H9 (cell line): ENCODE measurements around the gene GNPTAB. TPM values are rescaled to one million over a fixed set of nuclear protein-coding genes. Genes with fewer than 3 reads are reported as not detected.

Source experiments
- DNase-seq: peaks from one replicate; pipeline ENCODE4 v3.0.0-alpha.2; 2017
- H2AFZ ChIP-seq: one replicate; pipeline ENCODE4 v1.6.1; 2013; ENCODE audit warnings: mild to moderate bottlenecking, low read length, control low read depth, moderate library complexity
- H2AK5ac ChIP-seq: 2 replicates; pipeline ENCODE4 v1.6.1; 2013; ENCODE audit warnings: low read length, control low read depth, mixed read lengths; ENCODE audit not compliant: insufficient read length
- H2BK120ac ChIP-seq: one replicate; pipeline ENCODE4 v1.6.1; 2013; ENCODE audit warnings: low read depth, mild to moderate bottlenecking, low read length, control low read depth, inconsistent platforms; ENCODE audit not compliant: poor library complexity, severe bottlenecking
- H2BK12ac ChIP-seq: 2 replicates; pipeline ENCODE4 v1.6.1; 2013; ENCODE audit warnings: low read length, control low read depth, mixed read lengths, low read depth; ENCODE audit not compliant: insufficient read length
- H2BK15ac ChIP-seq: 2 replicates; pipeline ENCODE4 v1.6.1; 2013; ENCODE audit warnings: low read depth, low read length, control low read depth
- H2BK20ac ChIP-seq: one replicate; pipeline ENCODE4 v1.6.1; 2013; ENCODE audit warnings: low read depth, mild to moderate bottlenecking, low read length, control low read depth, inconsistent platforms; ENCODE audit not compliant: poor library complexity, severe bottlenecking
- H2BK5ac ChIP-seq: 2 replicates; pipeline ENCODE4 v1.6.1; 2013; ENCODE audit warnings: low read length, control low read depth, mixed read lengths; ENCODE audit not compliant: insufficient read length
- H3K14ac ChIP-seq: 2 replicates; pipeline ENCODE4 v1.6.1; 2013; ENCODE audit warnings: low read length, control low read depth; ENCODE audit not compliant: insufficient read depth
- H3K18ac ChIP-seq: 2 replicates; pipeline ENCODE4 v1.6.1; 2013; ENCODE audit warnings: low read depth, mild to moderate bottlenecking, mixed read lengths, low read length, control low read depth; ENCODE audit not compliant: insufficient read length
- H3K23ac ChIP-seq: 2 replicates; pipeline ENCODE4 v1.6.1; 2013; ENCODE audit warnings: low read length, control low read depth, mixed read lengths, low read depth; ENCODE audit not compliant: insufficient read length
- H3K23me2 ChIP-seq: 2 replicates; pipeline ENCODE4 v1.6.1; 2013; ENCODE audit warnings: low read depth, mild to moderate bottlenecking, mixed read lengths, low read length, control low read depth; ENCODE audit not compliant: insufficient read length, poor library complexity, severe bottlenecking
- H3K27ac ChIP-seq: 2 replicates; pipeline ENCODE4 v1.5.1; 2013; ENCODE audit warnings: low read length, control low read depth, mixed read lengths, low read depth; ENCODE audit not compliant: insufficient read length
- H3K27me3 ChIP-seq: 2 replicates; pipeline ENCODE4 v1.6.1; 2013; ENCODE audit warnings: low read length, control low read depth, inconsistent platforms; ENCODE audit not compliant: insufficient read depth
- H3K4ac ChIP-seq: 2 replicates; pipeline ENCODE4 v1.6.1; 2013; ENCODE audit warnings: low read depth, mild to moderate bottlenecking, control low read depth, inconsistent platforms, low read length, moderate library complexity
- H3K4me1 ChIP-seq: 2 replicates; pipeline ENCODE4 v1.6.1; 2013; ENCODE audit warnings: low read length, control low read depth, inconsistent platforms; ENCODE audit not compliant: insufficient read depth
- H3K4me2 ChIP-seq: 2 replicates; pipeline ENCODE4 v1.6.1; 2013; ENCODE audit warnings: low read length, control low read depth, mixed read lengths; ENCODE audit not compliant: insufficient read length, insufficient read depth
- H3K56ac ChIP-seq: 2 replicates; pipeline ENCODE4 v1.6.1; 2013; ENCODE audit warnings: low read depth, mild to moderate bottlenecking, mixed read lengths, low read length, control low read depth; ENCODE audit not compliant: insufficient read length
- H3K79me1 ChIP-seq: 2 replicates; pipeline ENCODE4 v1.6.1; 2013; ENCODE audit warnings: low read depth, mild to moderate bottlenecking, moderate library complexity, low read length, control low read depth, inconsistent platforms; ENCODE audit not compliant: insufficient read depth, poor library complexity, severe bottlenecking
- H3K79me2 ChIP-seq: 2 replicates; pipeline ENCODE4 v1.6.1; 2013; ENCODE audit warnings: low read length, control low read depth, inconsistent platforms; ENCODE audit not compliant: insufficient read depth
- H3K9ac ChIP-seq: 2 replicates; pipeline ENCODE4 v1.6.1; 2013; ENCODE audit warnings: low read length, control low read depth, mixed read lengths; ENCODE audit not compliant: insufficient read length; ENCODE audit errors: extremely low read depth
- H3K9me3 ChIP-seq: one replicate; pipeline ENCODE4 v1.6.1; 2013; ENCODE audit warnings: low read depth, low read length, inconsistent platforms; ENCODE audit not compliant: control insufficient read depth
- H3T11ph ChIP-seq: one replicate; pipeline ENCODE4 v1.6.1; 2013; ENCODE audit warnings: mild to moderate bottlenecking, low read length, control low read depth, inconsistent platforms
- H4K20me1 ChIP-seq: one replicate; pipeline ENCODE4 v1.6.1; 2013; ENCODE audit not compliant: control insufficient read depth, insufficient read length, insufficient read depth
- H4K5ac ChIP-seq: 2 replicates; pipeline ENCODE4 v1.6.1; 2013; ENCODE audit warnings: low read depth, mild to moderate bottlenecking, mixed read lengths, low read length, control low read depth; ENCODE audit not compliant: insufficient read length
- H4K8ac ChIP-seq: replicated peaks from 2 replicates; pipeline ENCODE4 v1.6.1; 2013; ENCODE audit warnings: low read length, control low read depth, mixed read lengths, low read depth; ENCODE audit not compliant: insufficient read length
- H4K91ac ChIP-seq: 2 replicates; pipeline ENCODE4 v1.6.1; 2013; ENCODE audit warnings: low read depth, mild to moderate bottlenecking, moderate library complexity, mixed read lengths, low read length, control low read depth; ENCODE audit not compliant: insufficient read length
- H3K27ac Mint-ChIP-seq, 3 experiments: 2 replicates in 2 of 3; 3 replicates in 1 of 3; pipeline ENCODE4 v1.8.0; 2020 to 2021; ENCODE audit warnings: mixed read lengths in 3 of 3, mild to moderate bottlenecking in 1 of 3, moderate library complexity in 1 of 3
- H3K27me3 Mint-ChIP-seq: 2 replicates; pipeline ENCODE4 v1.8.0; 2021; ENCODE audit warnings: low read depth, mild to moderate bottlenecking, moderate library complexity, mixed read lengths
- H3K36me3 Mint-ChIP-seq, 3 experiments: 2 replicates in 2 of 3; 3 replicates in 1 of 3; pipeline ENCODE4 v1.8.0; 2020 to 2021; ENCODE audit warnings: low read depth in 3 of 3, mixed read lengths in 3 of 3; ENCODE audit not compliant: insufficient read depth in 1 of 3
- H3K4me1 Mint-ChIP-seq, 2 experiments: 2 replicates each; pipeline ENCODE4 v1.8.0; 2020; ENCODE audit warnings: mixed read lengths in 2 of 2
- H3K4me3 Mint-ChIP-seq, 2 experiments: 2 replicates in 1 of 2; 3 replicates in 1 of 2; pipeline ENCODE4 v1.8.0; 2020 to 2021; ENCODE audit warnings: mild to moderate bottlenecking in 2 of 2, mixed read lengths in 2 of 2, moderate library complexity in 1 of 2
- H3K9me3 Mint-ChIP-seq, 2 experiments: 2 replicates in 1 of 2; 3 replicates in 1 of 2; pipeline ENCODE4 v1.8.0; 2020; ENCODE audit warnings: mild to moderate bottlenecking in 2 of 2, mixed read lengths in 2 of 2, moderate library complexity in 1 of 2
- WGBS: extraction: QIAGEN DNeasy Blood & Tissue Kit; methylation state at CpG from one replicate; pipeline ENCODE4 v1.1.7; 2013; ENCODE audit warnings: missing lambda C conversion rate, low lambda C conversion rate, mixed read lengths; ENCODE audit not compliant: insufficient read length; ENCODE audit errors: extremely low coverage; 5-methylcytosine and 5-hydroxymethylcytosine counted together
- total RNA-seq: library from RNA; stranded (reverse); gene quantifications from 2 replicates; pipeline ENCODE4 v1.2.1, GENCODE V29; 2021
- TF ChIP-seq, protein P1 (sequence below): fragments of 200-600 bp; sonication (generic); conservative IDR thresholded peaks from 3 replicates; pipeline ENCODE4 v1.8.0; 2021; ENCODE audit warnings: antibody characterized with exemption, mild to moderate bottlenecking

GNPTAB gene
- total RNA-seq, 1 experiment from 2014 or later: 44.3 TPM

DNA sequence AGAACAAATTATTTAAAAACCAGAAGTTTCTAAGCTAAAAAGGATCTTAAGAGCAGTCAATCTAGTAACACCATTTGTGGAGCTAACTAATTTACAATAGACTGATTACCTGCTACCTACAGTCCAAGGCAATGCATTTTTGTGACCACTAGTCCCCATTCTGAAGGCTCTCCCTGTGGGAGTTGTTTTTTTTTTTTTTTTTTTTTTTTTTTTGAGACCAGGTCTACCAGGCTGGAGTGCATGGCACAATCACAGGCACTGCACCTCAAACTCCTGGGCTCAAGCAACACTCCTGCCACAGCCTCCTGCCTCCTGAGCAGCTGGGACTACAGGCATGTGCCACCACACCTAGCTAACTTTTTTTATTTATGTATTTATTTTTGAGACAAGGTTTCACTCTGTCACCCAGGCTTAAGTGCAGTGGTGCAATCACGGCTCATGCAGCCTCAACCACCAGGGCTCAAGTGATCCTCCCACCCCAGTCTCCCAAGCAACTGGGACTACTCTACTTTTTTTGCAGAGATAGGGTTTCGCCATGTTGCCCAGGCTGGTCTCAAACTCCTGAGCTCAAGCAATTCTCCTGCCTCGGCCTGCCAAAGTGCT is 3.9 kb downstream of the GNPTAB start:
- no peak overlapping the region for H2BK120ac ChIP-seq
- no peak overlapping the region for H3K23ac ChIP-seq
- no peak overlapping the region for H3K4me2 ChIP-seq
- H4K8ac ChIP-seq: no peak overlapping the region
- H2BK12ac ChIP-seq: no peak overlapping the region
- H4K5ac ChIP-seq: no peak overlapping the region
- Mint-ChIP-seq H3K9me3 (no peaks in the 10 kb centered on the region), H3K4me1 (peaks cover 60 to 69% of the 10 kb centered on the region in 2 experiments), H3K27ac (peak overlapping the region in 1 of 3 experiments; percentile 82; a peak in 2 of 7 replicates), H3K36me3 (peaks cover 0 to 2% (median under 1%) of the 10 kb centered on the region in 3 experiments; a peak in 3 of 7 replicates), H3K4me3 (no peak overlapping the region), H3K27me3 (no peaks in the 10 kb centered on the region)
- H2BK20ac ChIP-seq: no peak overlapping the region
- no peak overlapping the region for H2BK5ac ChIP-seq
- no peak overlapping the region for H3T11ph ChIP-seq
- no peak overlapping the region for H3K14ac ChIP-seq
- H4K91ac ChIP-seq: no peak overlapping the region
- H2AK5ac ChIP-seq: no peak overlapping the region
- no peak overlapping the region for H3K9ac ChIP-seq
- H3K23me2 ChIP-seq: no peaks in the 10 kb centered on the region
- H4K20me1 ChIP-seq: no peaks in the 10 kb centered on the region
- WGBS: no CpG with 5 or more reads among the region's 3 CpGs
- H3K27me3 ChIP-seq: no peaks in the 10 kb centered on the region
- H3K79me1 ChIP-seq: no peaks in the 10 kb centered on the region
- no peak overlapping the region for H2AFZ ChIP-seq
- no peak overlapping the region for H3K27ac ChIP-seq
- no peak for DNase-seq
- no peak overlapping the region for H3K56ac ChIP-seq
- peaks cover 12% of the 10 kb centered on the region; the same call in 1 of the 2 replicates for H3K4me1 ChIP-seq
- H3K79me2 ChIP-seq: peaks cover 2% of the 10 kb centered on the region; the same call in 1 of the 2 replicates
- no peak overlapping the region for H2BK15ac ChIP-seq
- H3K18ac ChIP-seq: no peak overlapping the region
- TF ChIP-seq, protein P1, sequence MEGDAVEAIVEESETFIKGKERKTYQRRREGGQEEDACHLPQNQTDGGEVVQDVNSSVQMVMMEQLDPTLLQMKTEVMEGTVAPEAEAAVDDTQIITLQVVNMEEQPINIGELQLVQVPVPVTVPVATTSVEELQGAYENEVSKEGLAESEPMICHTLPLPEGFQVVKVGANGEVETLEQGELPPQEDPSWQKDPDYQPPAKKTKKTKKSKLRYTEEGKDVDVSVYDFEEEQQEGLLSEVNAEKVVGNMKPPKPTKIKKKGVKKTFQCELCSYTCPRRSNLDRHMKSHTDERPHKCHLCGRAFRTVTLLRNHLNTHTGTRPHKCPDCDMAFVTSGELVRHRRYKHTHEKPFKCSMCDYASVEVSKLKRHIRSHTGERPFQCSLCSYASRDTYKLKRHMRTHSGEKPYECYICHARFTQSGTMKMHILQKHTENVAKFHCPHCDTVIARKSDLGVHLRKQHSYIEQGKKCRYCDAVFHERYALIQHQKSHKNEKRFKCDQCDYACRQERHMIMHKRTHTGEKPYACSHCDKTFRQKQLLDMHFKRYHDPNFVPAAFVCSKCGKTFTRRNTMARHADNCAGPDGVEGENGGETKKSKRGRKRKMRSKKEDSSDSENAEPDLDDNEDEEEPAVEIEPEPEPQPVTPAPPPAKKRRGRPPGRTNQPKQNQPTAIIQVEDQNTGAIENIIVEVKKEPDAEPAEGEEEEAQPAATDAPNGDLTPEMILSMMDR: no peak
- H3K4ac ChIP-seq: no peak overlapping the region
- no peaks in the 10 kb centered on the region for H3K9me3 ChIP-seq
